AG08395 (cell line): ENCODE measurements around the gene MCHR1.
"Not testable (repeated sequence)": the region's sequence is repeated elsewhere in the genome, so short reads cannot be mapped to it uniquely, and the experiment has no call there.

Experiments
- DNase-seq: peaks from one replicate; pipeline ENCODE4 v3.0.0; 2012; ENCODE audit warnings: mixed read lengths, low spot score

MCHR1 gene

GRCh38 chr22:40679249-40679963, at the start of gene MCHR1:
TSS of gene MCHR1 (plus strand) at chr22:40679484. CDS start at chr22:40679653, 169 bp downstream.
- peak; percentile 14 for DNase-seq

- DNase-seq: no peak
Observed at GRCh38 chr22:40631925-40632324, 47.4 kb upstream of the MCHR1 start.

- no peak for DNase-seq
Observed at GRCh38 chr22:40633036-40633435, 46.2 kb upstream of the MCHR1 start.

- no peak for DNase-seq
Observed at GRCh38 chr22:40634119-40634903, 45.0 kb upstream of the MCHR1 start.

GRCh38 chr22:40635043-40635939, 44.0 kb upstream of the MCHR1 start:
- DNase-seq: no peak

GRCh38 chr22:40635940-40636379, 43.3 kb upstream of the MCHR1 start:
- DNase-seq: no peak

GRCh38 chr22:40636380-40637182, 42.7 kb upstream of the MCHR1 start, which contains the start of gene MRTFA:
TSS of gene MRTFA (minus strand) at chr22:40636719.
- peak; percentile 96 for DNase-seq

GRCh38 chr22:40637183-40638150, 41.8 kb upstream of the MCHR1 start:
- peak; percentile 14 for DNase-seq

- DNase-seq: no peak
Observed at GRCh38 chr22:40638261-40638660, 41.0 kb upstream of the MCHR1 start.

- no peak for DNase-seq
Observed at GRCh38 chr22:40641269-40641668, 38.0 kb upstream of the MCHR1 start.

GRCh38 chr22:40642316-40642715, 37.0 kb upstream of the MCHR1 start:
- no peak for DNase-seq

GRCh38 chr22:40645579-40646197, 33.6 kb upstream of the MCHR1 start:
- no peak for DNase-seq

- DNase-seq: no peak
Observed at GRCh38 chr22:40648386-40648785, 30.9 kb upstream of the MCHR1 start.

GRCh38 chr22:40651057-40651456, 28.2 kb upstream of the MCHR1 start:
- DNase-seq: no peak

GRCh38 chr22:40651563-40652501, 27.5 kb upstream of the MCHR1 start:
- peak; percentile 98 for DNase-seq

GRCh38 chr22:40653361-40653760, 25.9 kb upstream of the MCHR1 start:
- DNase-seq: no peak

GRCh38 chr22:40654522-40655167, 24.6 kb upstream of the MCHR1 start:
- peak; percentile 70 for DNase-seq

GRCh38 chr22:40655941-40656340, 23.3 kb upstream of the MCHR1 start:
- DNase-seq: not testable (repeated sequence)
